ENCODE data around the gene WDR48.

Gene WDR48

GRCh38 chr3:39062180-39062579 is 10.4 kb downstream of the WDR48 start:
- no peak for DNase-seq (ENCODE audit: low read depth in 2 of 2)
- no peak for TF ChIP-seq CTCF (IDR thresholded peaks at IDR 0.05; ENCODE audit: low read depth, low read length)
- H3K4me3 ChIP-seq (replicated peaks in 1 of 2; ENCODE audit: low read depth in 2 of 2, low read length in 2 of 2): no peak overlapping the region

GRCh38 chr3:39063143-39063542 is 11.3 kb downstream of the WDR48 start:
- no peak for DNase-seq (ENCODE audit: low read depth in 2 of 2)

GRCh38 chr3:39064646-39065045 is 12.8 kb downstream of the WDR48 start:
- no peak overlapping the region for H3K4me3 ChIP-seq (replicated peaks in 1 of 2; ENCODE audit: low read depth in 2 of 2, low read length in 2 of 2)
- peak in 1 of 2 donors; percentile 44 for DNase-seq (ENCODE audit: low read depth in 2 of 2)

More at GRCh38 chr3:39063143-39063542, 11.3 kb downstream of the WDR48 start:
- TF ChIP-seq CTCF (IDR thresholded peaks at IDR 0.05; ENCODE audit: low read depth, low read length): no peak
- no peak overlapping the region for H3K4me3 ChIP-seq (replicated peaks in 1 of 2; ENCODE audit: low read depth in 2 of 2, low read length in 2 of 2)

GRCh38 chr3:39065197-39065596 is 13.4 kb downstream of the WDR48 start:
- TF ChIP-seq CTCF (IDR thresholded peaks at IDR 0.05; ENCODE audit: low read depth, low read length): peak; percentile 54
- no peak overlapping the region for H3K4me3 ChIP-seq (replicated peaks in 1 of 2; ENCODE audit: low read depth in 2 of 2, low read length in 2 of 2)
- DNase-seq (ENCODE audit: low read depth in 2 of 2): peak; percentile 34 to 54

More at GRCh38 chr3:39064646-39065045, 12.8 kb downstream of the WDR48 start:
- no peak for TF ChIP-seq CTCF (IDR thresholded peaks at IDR 0.05; ENCODE audit: low read depth, low read length)

- H3K4me3 ChIP-seq (replicated peaks in 1 of 2; ENCODE audit: low read depth in 2 of 2, low read length in 2 of 2): no peak overlapping the region
- DNase-seq (ENCODE audit: low read depth in 2 of 2): peak in 1 of 2 donors; percentile 19
- no peak for TF ChIP-seq CTCF (IDR thresholded peaks at IDR 0.05; ENCODE audit: low read depth, low read length)
Observed at GRCh38 chr3:39067286-39067685, 15.5 kb downstream of the WDR48 start.

- TF ChIP-seq CTCF (IDR thresholded peaks at IDR 0.05; ENCODE audit: low read depth, low read length): no peak
- no peak overlapping the region for H3K4me3 ChIP-seq (replicated peaks in 1 of 2; ENCODE audit: low read depth in 2 of 2, low read length in 2 of 2)
- no peak for DNase-seq (ENCODE audit: low read depth in 2 of 2)
Observed at GRCh38 chr3:39068556-39068955, 16.7 kb downstream of the WDR48 start.

GRCh38 chr3:39075910-39076309 is 24.1 kb downstream of the WDR48 start:
- TF ChIP-seq CTCF (IDR thresholded peaks at IDR 0.05; ENCODE audit: low read depth, low read length): no peak
- no peak overlapping the region for H3K4me3 ChIP-seq (replicated peaks in 1 of 2; ENCODE audit: low read depth in 2 of 2, low read length in 2 of 2)
- no peak for DNase-seq (ENCODE audit: low read depth in 2 of 2)

Data from cardiac fibroblast (primary cell).